Raji (cell line): Measurements from ENCODE around the gene ORAI3.

Source experiments
- POLR2A ChIP-seq: IDR thresholded peaks from 2 replicates; pipeline ENCODE4 v1.6.1; 2011; ENCODE audit warnings: low read depth, low read length, control low read depth; ENCODE audit not compliant: insufficient read depth

Gene ORAI3

GRCh38 chr16:30930160-30930571 lies 18.7 kb upstream of the ORAI3 start:
- TF ChIP-seq POLR2A = no peak

- TF ChIP-seq POLR2A = no peak
Observed at GRCh38 chr16:30931068-30931650, 17.7 kb upstream of the ORAI3 start.

GRCh38 chr16:30934827-30935557 lies 13.9 kb upstream of the ORAI3 start:
- no peak for TF ChIP-seq POLR2A

GRCh38 chr16:30937692-30938091 lies 11.2 kb upstream of the ORAI3 start:
- no peak for TF ChIP-seq POLR2A

GRCh38 chr16:30941600-30942425 lies 7.1 kb upstream of the ORAI3 start:
- no peak for TF ChIP-seq POLR2A

GRCh38 chr16:30942426-30942806 lies 6.5 kb upstream of the ORAI3 start:
- TF ChIP-seq POLR2A = no peak

- no peak for TF ChIP-seq POLR2A
Observed at GRCh38 chr16:30944352-30944751, 4.5 kb upstream of the ORAI3 start.

- no peak for TF ChIP-seq POLR2A
Observed at GRCh38 chr16:30946671-30947540, 2.0 kb upstream of the ORAI3 start.

- TF ChIP-seq POLR2A = no peak
Observed at GRCh38 chr16:30947541-30947858, 1.4 kb upstream of the ORAI3 start.

- TF ChIP-seq POLR2A = no peak
Observed at GRCh38 chr16:30947859-30948666, 805 bp upstream of the ORAI3 start.

- peak; percentile 35; the same call in 1 of the 2 replicates for TF ChIP-seq POLR2A
Observed at GRCh38 chr16:30949650-30950515, 1.0 kb downstream of the ORAI3 start.

GRCh38 chr16:30950516-30951065 lies 1.7 kb downstream of the ORAI3 start:
- no peak for TF ChIP-seq POLR2A

- TF ChIP-seq POLR2A = no peak
Observed at GRCh38 chr16:30951193-30951592, 2.3 kb downstream of the ORAI3 start.
